GM04503 (cell line): ENCODE data around the gene PLEKHG4B.

Source experiments
- DNase-seq: peaks from one replicate; pipeline ENCODE4 v3.0.0-alpha.2; 2012; ENCODE audit warnings: low read depth

PLEKHG4B gene

DNA sequence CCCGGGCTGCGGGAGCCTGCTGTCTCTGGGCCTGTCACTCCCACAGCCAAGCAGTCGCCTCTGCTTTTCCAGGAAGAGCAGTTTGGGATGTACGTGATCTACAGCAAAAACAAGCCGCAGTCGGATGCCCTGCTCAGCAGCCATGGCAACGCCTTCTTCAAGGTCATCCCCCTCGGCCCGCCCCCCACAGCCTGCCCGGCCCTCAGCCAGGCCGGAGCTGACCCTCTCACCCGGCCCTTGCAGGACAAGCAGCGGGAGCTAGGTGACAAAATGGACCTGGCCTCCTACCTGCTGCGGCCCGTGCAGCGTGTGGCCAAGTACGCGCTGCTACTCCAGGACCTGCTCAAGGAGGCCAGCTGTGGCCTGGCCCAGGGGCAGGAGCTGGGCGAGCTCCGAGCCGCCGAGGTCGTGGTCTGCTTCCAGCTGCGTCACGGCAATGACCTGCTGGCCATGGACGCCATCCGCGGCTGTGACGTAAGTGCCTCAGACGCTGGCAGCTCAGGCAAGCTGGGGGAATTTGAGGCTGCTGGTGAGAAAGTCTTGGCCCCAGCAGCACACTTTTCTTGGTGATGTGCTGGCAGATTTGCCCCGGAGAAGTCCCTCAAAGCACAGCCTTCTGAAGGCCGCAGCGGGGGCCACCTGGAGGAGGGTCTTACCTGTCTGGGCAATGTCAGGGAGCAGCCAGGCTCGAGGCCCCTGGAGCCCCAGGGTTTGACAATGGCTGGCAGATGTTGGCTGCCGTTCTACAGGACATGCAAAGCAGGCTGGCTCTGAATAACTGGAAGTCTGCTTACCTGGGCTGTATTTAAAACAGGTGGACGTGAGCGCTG is 79.2 kb downstream of the PLEKHG4B start:
- no peak for DNase-seq

DNA sequence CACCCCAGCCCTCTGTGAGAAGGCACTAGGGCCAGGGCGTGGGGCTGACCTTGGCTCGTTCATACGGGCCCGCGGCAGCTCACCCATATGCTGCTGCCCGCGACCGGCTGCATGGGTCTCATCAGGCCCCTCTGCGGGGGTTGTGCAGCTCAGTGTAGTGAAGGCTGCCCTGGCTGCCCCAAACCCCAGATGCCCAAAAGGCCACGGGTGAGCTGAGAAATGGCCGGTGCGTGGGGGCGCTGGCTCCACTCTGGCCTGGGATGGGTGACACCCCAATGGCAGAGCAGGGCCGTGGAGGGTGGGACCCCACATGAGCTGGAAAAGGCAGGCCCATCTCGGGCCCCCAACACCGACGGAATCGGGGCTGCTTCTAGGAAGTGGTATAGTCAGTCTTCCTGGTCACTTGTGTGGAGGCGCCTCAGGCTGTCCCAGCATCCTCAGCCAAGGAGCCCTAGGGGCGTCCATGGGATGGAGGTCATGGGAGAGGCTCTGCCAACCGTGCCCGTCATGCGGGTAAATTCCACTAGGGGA is 79.9 kb downstream of the PLEKHG4B start:
- no peak for DNase-seq

DNA sequence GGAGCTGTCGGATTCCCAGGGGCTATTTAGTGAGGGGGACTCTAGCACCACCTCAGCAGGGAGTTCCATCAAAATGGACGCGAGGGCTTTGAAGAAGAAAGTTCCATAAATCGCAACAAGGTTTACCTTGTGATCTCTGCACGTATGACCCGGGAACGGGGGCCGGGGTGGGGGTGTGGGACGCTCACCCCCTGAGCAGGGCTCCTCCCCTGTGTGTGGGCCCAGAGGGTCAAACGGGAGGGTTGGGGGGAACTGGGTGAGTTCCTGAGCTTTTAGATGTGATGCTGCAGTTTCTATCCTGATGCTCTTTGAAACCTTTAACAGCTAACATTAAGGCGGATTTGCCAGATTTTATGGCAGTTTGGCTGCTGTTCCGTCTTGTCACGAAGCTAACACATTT is 80.5 kb downstream of the PLEKHG4B start:
- DNase-seq, result no peak

DNA sequence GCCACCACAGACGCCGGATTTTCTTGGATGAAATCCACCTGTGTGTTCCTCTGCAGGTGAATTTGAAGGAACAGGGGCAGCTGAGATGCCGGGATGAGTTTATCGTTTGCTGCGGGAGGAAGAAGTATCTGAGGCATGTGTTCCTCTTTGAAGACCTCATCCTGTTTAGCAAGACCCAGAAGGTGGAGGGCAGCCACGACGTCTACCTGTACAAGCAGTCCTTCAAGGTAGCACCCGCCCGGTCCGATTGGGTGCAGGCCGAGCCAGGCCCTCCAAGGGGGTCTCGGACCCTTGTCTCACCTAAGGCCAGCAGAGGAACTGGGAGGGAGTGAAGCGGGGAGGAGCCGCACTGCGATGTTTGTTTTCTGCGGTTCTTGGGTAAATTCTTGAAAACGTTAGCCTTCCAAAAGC is 80.9 kb downstream of the PLEKHG4B start:
- no peak for DNase-seq

DNA sequence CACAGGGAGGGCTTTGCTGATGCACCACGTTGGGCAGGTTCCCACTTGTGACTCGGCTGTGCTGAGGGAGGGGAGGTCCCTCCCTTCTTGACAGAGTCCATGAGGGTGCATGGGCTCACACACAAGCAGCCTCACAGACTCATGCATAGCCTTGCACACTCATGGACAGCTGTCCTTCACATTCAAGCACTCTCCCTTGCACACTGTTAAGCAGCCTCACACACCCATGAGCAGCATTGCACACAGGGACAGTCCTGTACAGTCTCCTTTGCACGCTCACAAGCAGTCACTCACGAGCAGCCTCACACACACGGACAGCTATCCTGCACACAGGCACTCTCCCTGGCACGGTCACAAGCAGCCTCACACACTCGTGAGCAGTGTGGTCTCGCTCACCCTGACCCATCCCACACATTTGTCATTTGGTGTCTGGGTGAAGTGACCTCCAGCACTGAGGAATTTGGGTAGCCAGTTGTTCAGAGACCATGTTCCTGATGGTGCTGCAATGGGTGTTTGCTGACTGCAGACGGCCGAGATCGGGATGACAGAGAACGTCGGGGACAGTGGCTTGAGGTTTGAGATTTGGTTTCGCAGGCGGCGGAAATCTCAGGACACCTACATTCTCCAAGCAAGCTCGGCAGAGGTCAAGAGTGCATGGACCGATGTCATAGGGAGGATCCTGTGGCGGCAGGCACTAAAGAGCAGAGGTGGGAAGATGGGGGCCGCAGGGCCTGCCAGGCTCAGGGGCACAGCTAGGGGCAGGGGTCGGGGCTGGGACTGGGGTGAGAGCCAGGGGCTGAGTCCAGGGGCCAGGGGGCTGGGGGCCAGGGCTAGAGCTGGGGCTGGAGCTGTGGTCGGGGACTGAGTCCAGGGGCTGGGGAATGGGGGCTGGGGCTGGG is 81.7 kb downstream of the PLEKHG4B start:
- DNase-seq, result no peak

DNA sequence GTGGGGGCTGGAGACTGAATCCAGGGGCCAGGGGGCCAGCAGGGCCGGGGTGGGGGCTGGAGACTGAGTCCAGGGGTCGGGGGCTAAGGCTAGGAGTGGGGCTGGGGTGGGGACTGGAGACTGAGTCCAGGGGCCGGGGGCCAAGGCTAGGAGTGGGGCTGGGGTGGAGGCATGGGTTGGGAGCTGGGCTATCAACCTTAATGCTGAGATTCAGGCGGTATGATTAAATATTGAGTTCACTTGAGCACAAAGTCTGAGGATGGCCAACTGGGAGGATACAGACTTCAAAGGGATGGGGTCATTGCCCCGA is 82.3 kb downstream of the PLEKHG4B start:
- no peak for DNase-seq

DNA sequence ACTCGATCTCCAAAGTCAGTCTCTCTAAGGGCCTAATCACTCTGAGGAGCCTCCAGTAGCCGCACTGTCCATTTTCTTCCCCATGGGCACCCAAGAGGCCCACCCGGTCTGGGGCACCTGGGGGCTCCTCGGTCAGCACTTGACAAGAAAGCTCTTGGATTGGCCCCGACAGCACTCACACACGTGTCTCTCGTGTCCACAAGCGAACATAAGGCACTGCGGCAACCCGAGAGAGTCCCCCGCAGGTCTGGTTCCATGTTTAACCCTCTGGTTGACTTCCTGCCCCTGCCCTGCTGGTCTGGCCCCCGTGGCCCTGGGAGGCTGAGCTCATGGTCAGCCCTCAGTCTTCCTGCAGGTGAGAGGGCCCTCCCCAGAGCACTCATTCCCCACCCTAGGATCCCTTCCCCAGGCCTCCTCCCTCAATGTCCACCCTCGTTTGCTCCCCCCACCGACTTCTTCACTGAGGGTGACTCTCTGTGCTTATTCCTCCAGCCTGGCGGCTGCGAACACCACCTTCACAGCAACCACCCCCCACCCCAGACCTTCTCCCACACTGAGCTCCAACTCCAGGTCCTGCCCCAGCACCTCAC is 83.0 kb downstream of the PLEKHG4B start:
- no peak for DNase-seq

DNA sequence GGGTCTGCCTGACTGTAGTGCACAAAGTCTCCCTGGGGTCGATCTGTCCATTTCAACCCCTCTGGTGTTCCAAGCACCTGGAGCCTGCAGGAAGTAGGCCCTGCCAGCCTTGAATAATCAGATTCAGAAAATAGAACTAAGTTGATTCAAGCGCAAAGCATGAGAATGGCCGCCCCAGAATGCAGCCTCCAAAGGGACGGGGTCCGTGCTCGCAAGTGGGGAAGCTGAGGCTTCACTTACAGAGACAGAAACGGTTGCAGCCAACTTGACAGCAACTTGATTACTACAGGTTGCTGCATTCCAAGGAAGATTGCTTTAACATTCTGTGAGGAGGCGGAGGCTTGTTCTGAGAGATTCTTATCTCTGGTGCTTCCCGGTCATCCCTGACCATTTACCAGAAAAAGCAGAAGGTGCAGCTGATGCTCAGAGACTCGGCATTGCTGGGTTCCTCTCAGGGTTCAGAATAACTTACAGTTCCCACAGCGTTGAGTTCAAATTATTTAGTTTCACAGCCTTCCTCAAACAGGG is 84.4 kb downstream of the PLEKHG4B start:
- no peak for DNase-seq

DNA sequence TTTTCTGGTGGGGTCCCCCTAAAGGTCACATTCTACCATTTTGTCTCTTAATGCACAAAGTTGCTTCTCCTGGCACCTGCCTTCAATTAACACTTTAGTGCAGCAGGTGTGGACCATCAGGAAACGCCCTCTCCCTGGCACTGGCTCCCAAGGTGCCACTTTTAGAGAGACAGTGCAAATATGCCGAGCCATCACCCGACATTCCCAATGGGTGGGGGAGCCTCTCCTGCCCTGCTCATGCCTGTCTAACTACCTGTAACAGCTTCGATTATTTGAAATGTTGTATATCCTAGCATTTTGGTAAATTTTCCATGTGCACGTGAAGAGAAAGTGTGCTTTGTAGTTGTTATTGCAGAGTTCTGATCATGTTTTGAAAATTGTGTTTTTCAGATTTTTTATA is 86.1 kb downstream of the PLEKHG4B start:
- no peak for DNase-seq

DNA sequence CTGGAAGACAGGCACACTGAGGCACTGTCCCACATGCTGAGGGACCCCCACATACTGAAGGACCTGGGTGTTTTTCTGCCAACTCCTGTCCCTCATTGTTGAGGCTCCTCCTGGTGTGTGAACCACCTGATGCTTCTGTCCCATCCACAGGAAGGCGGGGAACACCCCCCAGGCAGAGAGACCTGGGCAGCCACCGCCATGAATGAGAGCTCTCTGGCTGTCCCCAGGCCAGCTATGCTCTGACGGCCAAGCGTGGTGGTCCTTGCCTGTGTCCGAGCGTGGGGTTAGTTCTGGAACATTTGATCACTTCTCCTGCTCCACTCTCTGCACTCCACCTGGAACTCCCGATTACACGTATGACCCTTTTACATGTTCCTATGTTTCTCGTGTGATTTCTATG is 87.4 kb downstream of the PLEKHG4B start:
- no peak for DNase-seq

DNA sequence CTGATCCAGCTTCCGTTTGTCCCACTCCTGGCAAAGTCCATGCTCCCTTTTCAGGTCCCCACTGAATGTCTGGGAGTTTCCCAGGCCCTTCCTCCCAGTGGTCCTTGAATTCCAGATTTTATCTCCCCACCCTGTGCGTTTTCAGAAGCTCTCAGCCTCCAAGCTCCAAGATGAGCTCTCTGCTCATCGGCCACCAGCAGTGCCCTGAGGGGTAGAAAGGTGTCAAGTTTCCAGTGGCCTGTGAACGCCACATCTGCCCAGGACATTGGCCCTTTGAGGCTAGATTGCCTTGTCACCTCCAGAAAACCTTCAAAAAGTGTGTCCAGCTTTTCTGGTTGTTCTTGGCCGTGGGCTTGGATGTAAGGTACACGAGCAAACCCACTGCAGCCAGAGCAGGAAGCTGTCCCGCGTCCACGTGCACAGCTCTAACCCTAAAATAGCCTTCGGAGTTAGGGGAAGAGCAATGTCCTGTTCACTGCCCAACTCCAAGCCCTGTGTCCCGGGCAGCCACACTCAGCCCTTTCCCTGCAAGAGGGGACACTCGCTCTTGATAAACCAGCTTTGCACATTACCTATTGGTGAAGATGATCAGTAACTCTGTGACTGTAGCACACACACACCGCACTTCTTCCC is 88.4 kb downstream of the PLEKHG4B start:
- DNase-seq, result no peak

DNA sequence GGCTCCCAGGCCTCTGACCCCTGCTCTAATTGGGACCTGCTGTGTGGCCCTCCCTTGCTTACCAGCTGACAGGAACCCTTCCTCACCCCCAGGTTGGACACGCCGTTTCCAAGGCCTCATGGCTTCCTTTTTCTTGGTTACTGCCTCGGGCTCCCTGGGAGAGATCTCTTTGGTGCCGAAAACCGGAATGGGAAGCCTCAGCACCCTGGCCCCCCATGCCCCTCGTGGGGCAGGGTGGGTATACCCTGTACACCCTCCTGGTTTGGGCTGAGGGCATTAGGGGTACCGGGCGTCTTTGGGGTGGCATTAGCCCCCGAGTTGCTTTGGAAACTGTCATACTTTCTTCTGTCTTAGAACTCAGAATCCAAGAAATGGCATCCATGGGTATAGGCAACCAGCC is 89.2 kb downstream of the PLEKHG4B start:
- no peak for DNase-seq

DNA sequence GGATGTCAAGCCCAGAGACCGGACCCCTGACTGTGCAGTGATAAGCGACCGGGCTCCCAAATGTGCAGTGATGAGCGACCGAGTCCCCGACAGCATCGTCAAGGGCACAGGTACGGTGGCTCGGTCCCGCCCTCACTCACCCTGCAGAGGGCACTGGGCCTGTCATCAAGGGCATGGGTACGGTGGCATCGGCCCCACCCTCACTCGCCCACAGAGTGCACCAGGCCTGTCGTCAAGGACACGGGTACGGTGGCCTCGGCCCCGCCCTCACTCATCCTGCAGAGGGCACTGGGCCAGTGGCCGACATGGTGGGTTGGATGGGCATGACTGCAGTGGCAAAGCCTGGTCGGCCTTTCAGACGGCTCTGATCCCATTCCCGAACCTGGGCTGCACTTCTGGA is 89.6 kb downstream of the PLEKHG4B start:
- no peak for DNase-seq

DNA sequence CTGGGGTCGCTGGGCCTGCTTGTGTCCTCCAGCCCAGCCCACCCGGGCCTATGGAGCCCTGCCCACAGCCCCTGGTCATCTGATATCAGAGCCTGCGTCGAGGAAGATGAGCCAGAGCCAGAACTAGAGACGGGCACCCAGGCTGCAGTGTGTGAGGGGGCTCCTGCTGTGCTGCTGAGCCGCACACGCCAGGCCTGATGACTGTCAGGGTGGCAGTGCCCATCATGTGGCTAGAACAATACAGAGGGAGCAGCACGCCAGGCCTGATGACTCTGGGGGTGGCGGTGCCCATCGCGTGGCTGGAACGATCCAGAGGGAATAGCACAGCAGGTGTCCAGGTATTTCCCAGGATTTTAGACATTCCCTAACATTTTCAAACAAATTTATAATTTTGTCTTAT is 90.2 kb downstream of the PLEKHG4B start:
- DNase-seq, result no peak

DNA sequence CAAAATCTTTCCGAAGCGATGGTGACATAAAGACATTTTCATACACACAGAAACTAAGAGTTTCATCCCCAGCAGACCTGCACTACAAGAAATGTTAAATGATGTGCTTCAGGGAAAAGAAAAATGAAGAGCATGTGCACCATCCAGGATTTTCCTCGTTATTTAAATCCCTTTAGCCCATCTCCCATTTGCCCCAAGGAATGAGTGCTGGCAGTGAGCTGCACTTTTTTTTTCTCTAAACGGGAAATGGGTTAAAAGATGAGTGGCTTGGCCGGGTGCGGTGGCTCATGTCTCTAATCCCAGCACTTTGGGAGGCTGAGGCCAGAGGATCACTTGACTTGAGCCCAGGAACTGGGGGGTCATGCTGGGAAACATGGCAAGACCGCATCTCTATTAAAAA is 92.5 kb downstream of the PLEKHG4B start:
- DNase-seq, result no peak

DNA sequence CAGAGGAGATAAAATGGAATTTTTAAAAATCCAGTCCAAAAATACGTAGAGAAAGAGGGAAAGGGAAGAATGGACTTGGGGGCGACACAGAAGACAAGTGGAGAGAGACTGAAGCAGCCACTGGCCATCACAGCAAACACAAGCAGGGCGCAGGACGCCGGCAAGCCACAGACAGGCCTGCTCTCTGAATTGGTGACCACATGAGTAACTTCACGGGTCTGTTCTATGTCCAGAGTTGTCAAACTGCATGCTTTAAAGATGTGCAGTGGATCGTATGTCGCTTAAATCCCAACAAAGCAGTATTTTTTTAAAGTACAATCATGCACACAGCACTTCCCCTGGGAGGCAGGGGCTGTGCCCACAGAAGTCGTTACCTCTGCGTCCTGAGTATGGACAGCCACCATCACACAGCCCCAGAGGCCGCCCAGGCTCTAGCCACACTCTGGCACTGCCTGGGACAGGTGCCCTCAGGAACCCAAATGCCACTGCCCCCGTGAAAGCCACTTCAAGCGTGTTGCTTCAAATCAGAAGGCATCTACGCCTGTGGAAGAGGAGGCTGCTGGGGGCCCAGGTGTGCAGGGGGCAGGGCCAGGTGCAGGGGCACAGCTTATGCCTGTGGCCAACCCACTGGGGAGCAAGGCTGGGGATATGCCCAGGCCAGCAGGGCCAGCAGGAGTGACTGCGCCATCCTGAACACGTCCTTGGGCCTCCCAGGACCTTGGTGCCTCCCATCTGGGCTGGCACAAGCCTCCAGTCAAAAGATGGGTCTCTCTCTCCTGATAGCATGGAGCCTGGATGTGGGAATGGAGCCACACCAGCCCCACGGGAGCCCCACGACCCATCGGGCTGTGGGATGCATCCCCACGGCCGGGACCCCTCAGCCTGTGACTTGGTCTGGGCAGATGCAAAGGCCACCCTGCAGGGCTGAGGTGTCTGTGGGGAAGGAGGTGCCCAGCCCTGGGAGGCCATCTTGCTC is 93.4 kb downstream of the PLEKHG4B start:
- DNase-seq, result no peak

DNA sequence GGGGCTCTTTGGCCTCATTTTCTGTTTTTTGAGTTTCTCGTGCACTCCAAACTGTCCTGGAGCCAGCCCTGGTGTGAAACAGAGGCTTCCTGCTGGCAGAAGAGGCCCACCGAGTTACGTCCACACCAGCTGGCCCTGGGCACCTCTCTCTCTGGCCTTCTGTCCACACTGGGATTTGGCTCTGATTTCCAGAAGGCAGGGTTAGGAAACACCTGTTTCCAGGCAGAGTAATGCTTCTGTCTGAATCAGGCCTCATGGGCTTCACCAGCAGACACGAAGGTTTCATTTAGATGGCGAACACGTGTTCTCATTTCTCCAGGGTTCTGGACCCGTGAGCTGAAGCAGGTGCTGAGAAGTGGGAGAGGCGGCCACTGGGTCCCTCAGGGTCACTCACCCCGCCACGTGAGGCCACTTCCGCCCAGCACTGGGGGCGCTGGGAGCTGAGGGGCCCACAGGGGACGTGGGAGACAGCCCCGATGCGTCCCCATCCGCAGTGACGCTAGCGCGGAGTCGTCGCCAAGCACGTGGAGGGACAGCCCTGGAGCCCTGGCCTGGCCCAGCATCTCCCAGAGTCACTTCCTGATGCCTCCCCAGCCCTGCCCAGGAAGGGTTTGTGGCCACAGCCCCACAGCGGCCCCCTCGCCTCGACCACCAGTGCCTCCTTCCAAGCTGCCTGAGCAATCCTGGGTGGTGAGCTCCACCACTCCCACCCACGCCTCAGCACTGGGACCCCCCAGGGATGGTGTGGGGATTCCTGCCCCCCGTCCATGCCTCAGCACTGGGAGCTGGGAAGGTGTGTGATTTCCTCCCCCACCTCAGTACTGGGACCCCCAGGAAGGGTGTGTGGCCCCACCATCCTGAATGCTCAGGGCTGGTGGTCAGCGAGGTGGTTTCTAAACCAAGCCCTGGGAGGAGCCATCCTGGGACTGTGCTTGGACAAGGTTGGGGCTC is 94.4 kb downstream of the PLEKHG4B start:
- no peak for DNase-seq

DNA sequence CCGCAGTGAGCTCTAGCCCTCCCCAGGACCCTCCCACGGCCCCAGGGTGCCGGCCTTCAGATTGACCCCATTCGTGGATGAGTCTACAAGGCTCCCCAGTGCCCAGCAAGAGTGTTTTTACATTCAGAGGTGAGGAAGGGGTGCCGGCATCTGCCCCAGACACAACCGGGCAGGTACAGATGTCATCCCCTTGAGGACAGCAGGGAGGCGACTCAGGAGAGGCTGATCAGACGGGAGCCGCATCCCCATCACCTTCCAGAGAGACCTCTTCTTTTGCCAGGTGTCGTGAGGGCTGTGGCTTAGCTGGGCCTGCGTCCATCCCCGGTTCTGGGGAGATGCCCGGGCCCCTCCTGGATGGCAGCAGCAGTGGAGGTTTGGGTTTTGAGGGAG is 95.1 kb downstream of the PLEKHG4B start:
- no peak for DNase-seq

DNA sequence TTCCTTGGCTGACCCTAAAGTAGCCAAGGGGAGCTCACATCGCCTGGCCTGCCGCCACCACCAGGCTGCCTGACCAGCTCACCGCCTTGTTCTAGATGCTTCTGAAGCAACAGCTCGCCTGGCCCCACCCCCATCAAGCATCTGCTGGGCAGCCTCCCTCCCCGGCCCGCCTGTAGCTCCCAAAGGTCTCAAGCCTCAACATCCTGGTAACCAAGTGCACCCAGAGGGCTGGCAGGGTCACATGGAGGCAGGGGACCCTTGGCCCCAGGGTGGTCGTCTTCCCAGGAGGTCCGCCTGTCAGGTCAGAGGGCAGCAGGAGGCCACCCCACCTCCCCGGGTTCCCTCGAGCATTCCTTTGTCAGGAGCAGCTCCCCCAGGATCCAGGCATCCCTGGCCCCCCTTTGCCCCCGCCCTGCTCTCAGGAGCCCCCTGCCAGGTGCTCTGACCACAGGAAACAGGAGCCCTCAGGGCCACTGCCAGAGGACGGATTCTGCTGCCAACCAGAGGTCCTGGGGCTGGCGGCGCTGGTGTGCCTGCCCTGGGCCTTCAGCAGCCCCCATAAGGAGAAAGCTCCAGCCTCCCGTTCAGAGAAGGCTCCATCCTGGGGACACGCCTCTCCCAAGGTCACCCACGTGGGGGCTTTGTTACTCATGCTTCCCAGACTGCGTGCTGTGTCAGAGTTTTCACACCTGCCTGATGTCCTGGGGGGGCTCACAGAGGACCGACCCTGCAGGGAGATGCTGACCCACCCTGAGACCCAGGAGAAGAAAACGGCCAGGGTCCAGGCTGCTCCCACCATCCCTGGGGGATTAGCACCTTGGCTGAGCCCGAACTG is 95.9 kb downstream of the PLEKHG4B start:
- DNase-seq, result no peak
